Measurements from ENCODE around the gene TRIM37.

DNA sequence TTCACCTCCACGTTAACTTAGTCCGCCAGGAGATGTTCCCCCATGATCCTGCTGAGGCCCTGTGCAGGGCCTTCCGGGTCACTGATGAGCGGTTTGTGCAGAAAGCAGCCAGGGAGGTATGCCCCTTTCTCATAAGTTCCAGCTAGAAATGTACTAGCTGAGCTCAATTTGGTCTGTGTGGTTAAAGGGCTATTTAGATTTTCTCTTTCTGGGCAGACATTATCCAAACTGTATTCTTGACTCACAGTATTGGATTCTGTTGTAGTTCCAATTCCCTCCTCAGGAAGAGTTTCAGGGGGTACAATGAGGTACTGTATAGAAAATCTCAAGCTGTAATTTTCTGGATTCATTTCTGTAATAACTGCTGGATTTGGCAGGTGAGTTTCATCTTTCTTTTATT is 137.1 kb downstream of the TRIM37 start:
- no peak for TF ChIP-seq TAF1 (conservative IDR thresholded peaks at IDR 0.05)
- TF ChIP-seq, protein P1, sequence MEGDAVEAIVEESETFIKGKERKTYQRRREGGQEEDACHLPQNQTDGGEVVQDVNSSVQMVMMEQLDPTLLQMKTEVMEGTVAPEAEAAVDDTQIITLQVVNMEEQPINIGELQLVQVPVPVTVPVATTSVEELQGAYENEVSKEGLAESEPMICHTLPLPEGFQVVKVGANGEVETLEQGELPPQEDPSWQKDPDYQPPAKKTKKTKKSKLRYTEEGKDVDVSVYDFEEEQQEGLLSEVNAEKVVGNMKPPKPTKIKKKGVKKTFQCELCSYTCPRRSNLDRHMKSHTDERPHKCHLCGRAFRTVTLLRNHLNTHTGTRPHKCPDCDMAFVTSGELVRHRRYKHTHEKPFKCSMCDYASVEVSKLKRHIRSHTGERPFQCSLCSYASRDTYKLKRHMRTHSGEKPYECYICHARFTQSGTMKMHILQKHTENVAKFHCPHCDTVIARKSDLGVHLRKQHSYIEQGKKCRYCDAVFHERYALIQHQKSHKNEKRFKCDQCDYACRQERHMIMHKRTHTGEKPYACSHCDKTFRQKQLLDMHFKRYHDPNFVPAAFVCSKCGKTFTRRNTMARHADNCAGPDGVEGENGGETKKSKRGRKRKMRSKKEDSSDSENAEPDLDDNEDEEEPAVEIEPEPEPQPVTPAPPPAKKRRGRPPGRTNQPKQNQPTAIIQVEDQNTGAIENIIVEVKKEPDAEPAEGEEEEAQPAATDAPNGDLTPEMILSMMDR (IDR thresholded peaks at IDR 0.05; ENCODE audit: low read depth, low read length, missing input control) = no peak
- TF ChIP-seq SP1 (IDR thresholded peaks at IDR 0.05) = no peak
- TF ChIP-seq GABPA (IDR thresholded peaks at IDR 0.05 in 1 of 2, conservative IDR thresholded peaks at IDR 0.05 in 1 of 2) = no peak
- TF ChIP-seq, protein P2, sequence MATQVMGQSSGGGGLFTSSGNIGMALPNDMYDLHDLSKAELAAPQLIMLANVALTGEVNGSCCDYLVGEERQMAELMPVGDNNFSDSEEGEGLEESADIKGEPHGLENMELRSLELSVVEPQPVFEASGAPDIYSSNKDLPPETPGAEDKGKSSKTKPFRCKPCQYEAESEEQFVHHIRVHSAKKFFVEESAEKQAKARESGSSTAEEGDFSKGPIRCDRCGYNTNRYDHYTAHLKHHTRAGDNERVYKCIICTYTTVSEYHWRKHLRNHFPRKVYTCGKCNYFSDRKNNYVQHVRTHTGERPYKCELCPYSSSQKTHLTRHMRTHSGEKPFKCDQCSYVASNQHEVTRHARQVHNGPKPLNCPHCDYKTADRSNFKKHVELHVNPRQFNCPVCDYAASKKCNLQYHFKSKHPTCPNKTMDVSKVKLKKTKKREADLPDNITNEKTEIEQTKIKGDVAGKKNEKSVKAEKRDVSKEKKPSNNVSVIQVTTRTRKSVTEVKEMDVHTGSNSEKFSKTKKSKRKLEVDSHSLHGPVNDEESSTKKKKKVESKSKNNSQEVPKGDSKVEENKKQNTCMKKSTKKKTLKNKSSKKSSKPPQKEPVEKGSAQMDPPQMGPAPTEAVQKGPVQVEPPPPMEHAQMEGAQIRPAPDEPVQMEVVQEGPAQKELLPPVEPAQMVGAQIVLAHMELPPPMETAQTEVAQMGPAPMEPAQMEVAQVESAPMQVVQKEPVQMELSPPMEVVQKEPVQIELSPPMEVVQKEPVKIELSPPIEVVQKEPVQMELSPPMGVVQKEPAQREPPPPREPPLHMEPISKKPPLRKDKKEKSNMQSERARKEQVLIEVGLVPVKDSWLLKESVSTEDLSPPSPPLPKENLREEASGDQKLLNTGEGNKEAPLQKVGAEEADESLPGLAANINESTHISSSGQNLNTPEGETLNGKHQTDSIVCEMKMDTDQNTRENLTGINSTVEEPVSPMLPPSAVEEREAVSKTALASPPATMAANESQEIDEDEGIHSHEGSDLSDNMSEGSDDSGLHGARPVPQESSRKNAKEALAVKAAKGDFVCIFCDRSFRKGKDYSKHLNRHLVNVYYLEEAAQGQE (IDR thresholded peaks at IDR 0.05) = no peak
- TF ChIP-seq, protein P3, sequence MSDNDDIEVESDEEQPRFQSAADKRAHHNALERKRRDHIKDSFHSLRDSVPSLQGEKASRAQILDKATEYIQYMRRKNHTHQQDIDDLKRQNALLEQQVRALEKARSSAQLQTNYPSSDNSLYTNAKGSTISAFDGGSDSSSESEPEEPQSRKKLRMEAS (IDR thresholded peaks at IDR 0.05) = no peak

Data from liver (tissue), 3 donors.